ENCODE data around the gene VRK1.

DNA sequence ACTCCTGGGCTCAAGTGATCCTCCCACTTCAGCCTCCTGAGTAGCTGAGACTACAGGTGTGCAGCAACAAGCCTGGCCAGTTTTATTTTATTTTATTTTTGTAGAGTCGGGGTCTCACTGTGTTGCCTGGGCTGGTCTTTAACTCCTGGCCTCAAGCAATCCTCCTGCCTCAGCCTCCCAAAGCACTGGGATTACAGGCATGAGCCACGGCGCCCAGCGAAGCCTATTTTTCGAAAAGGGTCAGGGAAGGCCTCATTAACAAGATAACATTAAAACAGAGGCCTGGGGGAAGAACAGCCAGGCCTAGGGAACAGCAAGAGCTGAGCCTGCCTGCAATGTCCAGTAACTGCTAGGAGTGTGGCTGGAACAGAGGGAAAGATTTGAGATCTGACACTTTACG, 36.1 kb upstream of the VRK1 start:
- TF ChIP-seq POLR2A (IDR thresholded peaks at IDR 0.05; ENCODE audit: low read length) (no peak), GATA1 (IDR thresholded peaks at IDR 0.05; ENCODE audit: low read depth, low read length) (no peak)

Measured in erythroblast (primary cell).